NCI-H2029 (cell line): ENCODE measurements around the gene ANXA3.
A peak's percentile ranks its signal among the peaks of the same experiment; 100 is the strongest.
"Not testable (repeated sequence)": the region's sequence is repeated elsewhere in the genome, so short reads cannot be mapped to it uniquely, and the experiment has no call there.

Experiments used
- DNase-seq: peaks from one replicate; lab custom pipeline; 2025; lab: John Stamatoyannopoulos, UW

ANXA3 gene

GRCh38 chr4:78543424-78544125 is 8.0 kb upstream of the ANXA3 start:
- DNase-seq = no peak

GRCh38 chr4:78544678-78545077 is 6.9 kb upstream of the ANXA3 start:
- DNase-seq = no peak

GRCh38 chr4:78545275-78546246 is 6.0 kb upstream of the ANXA3 start:
- no peak for DNase-seq

- DNase-seq = not testable (repeated sequence)
These were observed 3.7 kb upstream of the ANXA3 start for GRCh38 chr4:78547899-78548298.

- not testable (repeated sequence) for DNase-seq
These were observed 2.7 kb upstream of the ANXA3 start for GRCh38 chr4:78548889-78549288.

- peak; percentile 17 for DNase-seq
These were observed 946 bp downstream of the ANXA3 start for GRCh38 chr4:78552389-78553042.

- no peak for DNase-seq
These were observed 1.4 kb downstream of the ANXA3 start for GRCh38 chr4:78553043-78553396.

GRCh38 chr4:78553529-78554060 is 2.0 kb downstream of the ANXA3 start:
- no peak for DNase-seq

GRCh38 chr4:78556665-78557064 is 5.1 kb downstream of the ANXA3 start:
- DNase-seq = no peak

- no peak for DNase-seq
These were observed 6.3 kb downstream of the ANXA3 start for GRCh38 chr4:78557841-78558240.

GRCh38 chr4:78558410-78558809 is 6.8 kb downstream of the ANXA3 start:
- no peak for DNase-seq

- DNase-seq = no peak
These were observed 8.9 kb downstream of the ANXA3 start for GRCh38 chr4:78560296-78560963.

GRCh38 chr4:78561677-78562076 is 10.1 kb downstream of the ANXA3 start:
- no peak for DNase-seq

GRCh38 chr4:78562687-78563086 is 11.1 kb downstream of the ANXA3 start:
- no peak for DNase-seq

GRCh38 chr4:78565971-78566372 is 14.4 kb downstream of the ANXA3 start:
- DNase-seq = no peak

- DNase-seq = no peak
These were observed 15.4 kb downstream of the ANXA3 start for GRCh38 chr4:78566834-78567499.

GRCh38 chr4:78567500-78568060 is 16.0 kb downstream of the ANXA3 start:
- no peak for DNase-seq

GRCh38 chr4:78568640-78569305 is 17.2 kb downstream of the ANXA3 start:
- DNase-seq = no peak

- no peak for DNase-seq
These were observed 17.8 kb downstream of the ANXA3 start for GRCh38 chr4:78569306-78569821.

- DNase-seq = no peak
These were observed 18.5 kb downstream of the ANXA3 start for GRCh38 chr4:78570117-78570516.
